ENCODE results near the gene RPS6KL1.

The RPS6KL1 gene

GRCh38 chr14:74891870-74892269, 31.2 kb downstream of the RPS6KL1 start:
- H3K4me1 ChIP-seq (ENCODE audit: insufficient read depth, low read length): peaks cover 18% of the 10 kb centered on the region
- no peak overlapping the region for H3K4me3 ChIP-seq (ENCODE audit: low read length)
- no peak overlapping the region; the same call in 1 of the 2 replicates for H3K9ac ChIP-seq (ENCODE audit: low read depth, low read length)
- H3K9me3 ChIP-seq (ENCODE audit: insufficient read depth, low read depth, low read length): no peaks in the 10 kb centered on the region
- H3K27me3 ChIP-seq (ENCODE audit: insufficient read depth, low read length): no peaks in the 10 kb centered on the region
- H3K36me3 ChIP-seq (ENCODE audit: insufficient read depth, low read depth, low read length): peaks cover 95% of the 10 kb centered on the region
- H3K27ac ChIP-seq (ENCODE audit: low read length): no peak overlapping the region

GRCh38 chr14:74890262-74890661, 32.8 kb downstream of the RPS6KL1 start:
- H3K27ac ChIP-seq (ENCODE audit: low read length): no peak overlapping the region
- peaks cover 79% of the 10 kb centered on the region for H3K36me3 ChIP-seq (ENCODE audit: insufficient read depth, low read depth, low read length)
- H3K9me3 ChIP-seq (ENCODE audit: insufficient read depth, low read depth, low read length): no peaks in the 10 kb centered on the region
- no peak overlapping the region for H3K9ac ChIP-seq (ENCODE audit: low read depth, low read length)
- peaks cover 31% of the 10 kb centered on the region for H3K4me1 ChIP-seq (ENCODE audit: insufficient read depth, low read length)
- no peak overlapping the region for H3K4me3 ChIP-seq (ENCODE audit: low read length)
- no peaks in the 10 kb centered on the region for H3K27me3 ChIP-seq (ENCODE audit: insufficient read depth, low read length)

- H3K27ac ChIP-seq (ENCODE audit: low read length): peak overlapping the region; percentile 61
- H3K9me3 ChIP-seq (ENCODE audit: insufficient read depth, low read depth, low read length): no peaks in the 10 kb centered on the region
- H3K36me3 ChIP-seq (ENCODE audit: insufficient read depth, low read depth, low read length): peaks cover 67% of the 10 kb centered on the region
- H3K27me3 ChIP-seq (ENCODE audit: insufficient read depth, low read length): no peaks in the 10 kb centered on the region
- H3K9ac ChIP-seq (ENCODE audit: low read depth, low read length): peak overlapping the region; percentile 17; the same call in 1 of the 2 replicates
- H3K4me3 ChIP-seq (ENCODE audit: low read length): no peak overlapping the region
- H3K4me1 ChIP-seq (ENCODE audit: insufficient read depth, low read length): peaks cover 49% of the 10 kb centered on the region
Measured at GRCh38 chr14:74888164-74889158, 34.6 kb downstream of the RPS6KL1 start.

- H3K27ac ChIP-seq (ENCODE audit: low read length): peak overlapping the region; percentile 76
- peaks cover 43% of the 10 kb centered on the region for H3K36me3 ChIP-seq (ENCODE audit: insufficient read depth, low read depth, low read length)
- no peaks in the 10 kb centered on the region for H3K27me3 ChIP-seq (ENCODE audit: insufficient read depth, low read length)
- peak overlapping the region; percentile 52; the same call in 1 of the 2 replicates for H3K9ac ChIP-seq (ENCODE audit: low read depth, low read length)
- peaks cover 56% of the 10 kb centered on the region for H3K4me1 ChIP-seq (ENCODE audit: insufficient read depth, low read length)
- peak overlapping the region; percentile 51 for H3K4me3 ChIP-seq (ENCODE audit: low read length)
- no peaks in the 10 kb centered on the region for H3K9me3 ChIP-seq (ENCODE audit: insufficient read depth, low read depth, low read length)
Measured at GRCh38 chr14:74886001-74886400, 37.1 kb downstream of the RPS6KL1 start.

GRCh38 chr14:74882103-74882920, 40.7 kb downstream of the RPS6KL1 start:
- Histone ChIP-seq H3K9ac (ENCODE audit: low read depth, low read length) (peak overlapping the region; percentile 86; the same call in 1 of the 2 replicates), H3K27me3 (ENCODE audit: insufficient read depth, low read length) (no peaks in the 10 kb centered on the region), H3K4me1 (ENCODE audit: insufficient read depth, low read length) (peaks cover 45% of the 10 kb centered on the region), H3K4me3 (ENCODE audit: low read length) (peak overlapping the region; percentile 92), H3K9me3 (ENCODE audit: insufficient read depth, low read depth, low read length) (no peaks in the 10 kb centered on the region), H3K36me3 (ENCODE audit: insufficient read depth, low read depth, low read length) (peaks cover 9% of the 10 kb centered on the region; the same call in 1 of the 2 replicates), H3K27ac (ENCODE audit: low read length) (peak overlapping the region; percentile 81)

- H3K9me3 ChIP-seq (ENCODE audit: insufficient read depth, low read depth, low read length): no peaks in the 10 kb centered on the region
- no peaks in the 10 kb centered on the region for H3K27me3 ChIP-seq (ENCODE audit: insufficient read depth, low read length)
- peak within 1 kb of the TSS; percentile 81 for H3K27ac ChIP-seq (ENCODE audit: low read length)
- H3K36me3 ChIP-seq (ENCODE audit: insufficient read depth, low read depth, low read length): 0 out of 2 replicates have a peak, but pooled peaks cover 6% of the 10 kb centered on the region
- peak within 1 kb of the TSS; percentile 86; the same call in 1 of the 2 replicates for H3K9ac ChIP-seq (ENCODE audit: low read depth, low read length)
- H3K4me1 ChIP-seq (ENCODE audit: insufficient read depth, low read length): peaks cover 38% of the 10 kb centered on the region
- H3K4me3 ChIP-seq (ENCODE audit: low read length): peak within 1 kb of the TSS; percentile 92
Measured at GRCh38 chr14:74881431-74882102, 41.5 kb downstream of the RPS6KL1 start, which contains the start of gene DLST. TSS of gene DLST (plus strand) at chr14:74881916. CDS start at chr14:74881954, 38 bp downstream.

- H3K4me3 ChIP-seq (ENCODE audit: low read length): no peak overlapping the region
- no peaks in the 10 kb centered on the region for H3K9me3 ChIP-seq (ENCODE audit: insufficient read depth, low read depth, low read length)
- H3K27me3 ChIP-seq (ENCODE audit: insufficient read depth, low read length): no peaks in the 10 kb centered on the region
- H3K4me1 ChIP-seq (ENCODE audit: insufficient read depth, low read length): peaks cover 27% of the 10 kb centered on the region
- H3K9ac ChIP-seq (ENCODE audit: low read depth, low read length): no peak overlapping the region
- H3K27ac ChIP-seq (ENCODE audit: low read length): no peak overlapping the region
- H3K36me3 ChIP-seq (ENCODE audit: insufficient read depth, low read depth, low read length): 0 out of 2 replicates have a peak, but pooled peaks cover 6% of the 10 kb centered on the region
Measured at GRCh38 chr14:74879427-74880182, 43.5 kb downstream of the RPS6KL1 start.

GRCh38 chr14:74875941-74876913, 46.8 kb downstream of the RPS6KL1 start, which contains the start of gene PROX2:
TSS of gene PROX2 (minus strand) at chr14:74876145. CDS start at chr14:74863834, 12,311 bp downstream.
- H3K36me3 ChIP-seq (ENCODE audit: insufficient read depth, low read depth, low read length): no peaks in the 10 kb centered on the region
- H3K9me3 ChIP-seq (ENCODE audit: insufficient read depth, low read depth, low read length): no peaks in the 10 kb centered on the region
- no peak within 1 kb of the TSS for H3K27ac ChIP-seq (ENCODE audit: low read length)
- H3K4me1 ChIP-seq (ENCODE audit: insufficient read depth, low read length): peaks cover 11% of the 10 kb centered on the region; the same call in 1 of the 2 replicates
- H3K27me3 ChIP-seq (ENCODE audit: insufficient read depth, low read length): no peaks in the 10 kb centered on the region
- H3K4me3 ChIP-seq (ENCODE audit: low read length): no peak within 1 kb of the TSS; the same call in 1 of the 2 replicates
- no peak within 1 kb of the TSS for H3K9ac ChIP-seq (ENCODE audit: low read depth, low read length)

- H3K27ac ChIP-seq (ENCODE audit: low read length): no peak overlapping the region
- H3K36me3 ChIP-seq (ENCODE audit: insufficient read depth, low read depth, low read length): no peaks in the 10 kb centered on the region
- H3K9ac ChIP-seq (ENCODE audit: low read depth, low read length): no peak overlapping the region
- no peaks in the 10 kb centered on the region for H3K9me3 ChIP-seq (ENCODE audit: insufficient read depth, low read depth, low read length)
- no peaks in the 10 kb centered on the region for H3K27me3 ChIP-seq (ENCODE audit: insufficient read depth, low read length)
- peaks cover 6% of the 10 kb centered on the region; the same call in 1 of the 2 replicates for H3K4me1 ChIP-seq (ENCODE audit: insufficient read depth, low read length)
- no peak overlapping the region for H3K4me3 ChIP-seq (ENCODE audit: low read length)
Measured at GRCh38 chr14:74875204-74875603, 47.9 kb downstream of the RPS6KL1 start.
